IMR-90 (cell line): Measurements from ENCODE around the gene UCP2.

Experiments used
- BHLHE40 ChIP-seq: fragments of 150-350 bp; IDR thresholded peaks from 2 replicates; pipeline ENCODE4 v1.6.1; 2016; ENCODE audit warnings: mild to moderate bottlenecking, low read depth, low read length
- CTCF ChIP-seq: conservative IDR thresholded peaks from 2 replicates; pipeline ENCODE4 v1.5.1; 2012; ENCODE audit warnings: mild to moderate bottlenecking, low read depth, low read length, improper control_type of control experiment
- ELK1 ChIP-seq: fragments of 150-350 bp; IDR thresholded peaks from 2 replicates; pipeline ENCODE4 v1.6.1; 2016; ENCODE audit warnings: low read depth, mild to moderate bottlenecking, low read length, moderate library complexity, borderline replicate concordance
- POLR2A ChIP-seq: IDR thresholded peaks from 2 replicates; pipeline ENCODE4 v1.6.1; 2012; ENCODE audit warnings: mild to moderate bottlenecking, low read depth, low read length
- RAD21 ChIP-seq: IDR thresholded peaks from 2 replicates; pipeline ENCODE4 v1.6.1; 2012; ENCODE audit warnings: low read length, improper control_type of control experiment
- RFX5 ChIP-seq: IDR thresholded peaks from 2 replicates; pipeline ENCODE4 v1.8.0; 2012; ENCODE audit warnings: low read depth, mild to moderate bottlenecking, low read length, moderate library complexity
- SMC3 ChIP-seq: fragments of 150-350 bp; IDR thresholded peaks from 2 replicates; pipeline ENCODE4 v1.6.1; 2016; ENCODE audit warnings: low read depth, mild to moderate bottlenecking, antibody characterized with exemption, low read length, moderate library complexity
- USF2 ChIP-seq: fragments of 150-350 bp; IDR thresholded peaks from 2 replicates; pipeline ENCODE4 v1.6.1; 2017; ENCODE audit warnings: mild to moderate bottlenecking, antibody characterized with exemption, low read length, low read depth

- TF ChIP-seq CTCF (no peak), ELK1 (no peak), SMC3 (no peak), POLR2A (no peak), BHLHE40 (no peak), RAD21 (no peak), RFX5 (no peak), USF2 (no peak)
Measured at GRCh38 chr11:74019860-74020259, 37.2 kb upstream of the UCP2 start.
